ENCODE measurements around the gene ELF3.
A peak's percentile ranks its signal among the peaks of the same experiment; 100 is the strongest.
"Not testable (repeated sequence)": the region's sequence is repeated elsewhere in the genome, so short reads cannot be mapped to it uniquely, and the experiment has no call there.

The ELF3 gene

GRCh38 chr1:202009326-202010179 lies 834 bp upstream of the ELF3 start:
- peak; percentile 52 for DNase-seq

GRCh38 chr1:202011994-202012393 lies 1.6 kb downstream of the ELF3 start:
- DNase-seq: no peak

- DNase-seq: no peak
Measured at GRCh38 chr1:202012544-202013478, 2.4 kb downstream of the ELF3 start.

- DNase-seq: no peak
Measured at GRCh38 chr1:202013603-202014002, 3.2 kb downstream of the ELF3 start.

- DNase-seq: no peak
Measured at GRCh38 chr1:202014060-202014459, 3.7 kb downstream of the ELF3 start.

GRCh38 chr1:202014915-202015661 lies 4.7 kb downstream of the ELF3 start:
- no peak for DNase-seq

- no peak for DNase-seq
Measured at GRCh38 chr1:202015662-202015937, 5.2 kb downstream of the ELF3 start.

- DNase-seq: no peak
Measured at GRCh38 chr1:202016022-202016810, 5.8 kb downstream of the ELF3 start.

- no peak for DNase-seq
Measured at GRCh38 chr1:202016811-202017748, 6.7 kb downstream of the ELF3 start.

- no peak for DNase-seq
Measured at GRCh38 chr1:202017749-202018467, 7.5 kb downstream of the ELF3 start.

GRCh38 chr1:202018468-202019234 lies 8.3 kb downstream of the ELF3 start:
- DNase-seq: no peak

GRCh38 chr1:202019235-202019558 lies 8.8 kb downstream of the ELF3 start:
- not testable (repeated sequence) for DNase-seq

- no peak for DNase-seq
Measured at GRCh38 chr1:202023001-202023433, 12.6 kb downstream of the ELF3 start.

GRCh38 chr1:202029171-202029665 lies 18.8 kb downstream of the ELF3 start:
- no peak for DNase-seq

- no peak for DNase-seq
Measured at GRCh38 chr1:202029727-202030126, 19.3 kb downstream of the ELF3 start.

GRCh38 chr1:202031796-202032195 lies 21.4 kb downstream of the ELF3 start:
- DNase-seq: no peak

GRCh38 chr1:202034149-202034682 lies 23.8 kb downstream of the ELF3 start:
- no peak for DNase-seq

GRCh38 chr1:202034683-202035462 lies 24.5 kb downstream of the ELF3 start:
- no peak for DNase-seq

All from activated T-cell treated with anti-CD3 and anti-CD28 coated beads, Interleukin-2, amount 50 U/mL, for 1 hour (primary cell).